ENCODE data around the gene NPFFR1.

The NPFFR1 gene

GRCh38 chr10:70283445-70284399 is at the start of gene NPFFR1:
Gene NPFFR1, minus strand, starts transcription at chr10:70284004. Its CDS starts 328 bp downstream, at chr10:70283676.
- no peak for DNase-seq (ENCODE audit: low read depth)

GRCh38 chr10:70333268-70333667 is 49.5 kb upstream of the NPFFR1 start:
- DNase-seq (ENCODE audit: low read depth): no peak

- DNase-seq (ENCODE audit: low read depth): peak; percentile 87
Observed at GRCh38 chr10:70331486-70332268, 47.9 kb upstream of the NPFFR1 start.

- no peak for DNase-seq (ENCODE audit: low read depth)
Observed at GRCh38 chr10:70331160-70331485, 47.3 kb upstream of the NPFFR1 start.

- no peak for DNase-seq (ENCODE audit: low read depth)
Observed at GRCh38 chr10:70330671-70331070, 46.9 kb upstream of the NPFFR1 start.

- DNase-seq (ENCODE audit: low read depth): no peak
Observed at GRCh38 chr10:70328967-70329366, 45.2 kb upstream of the NPFFR1 start.

GRCh38 chr10:70328018-70328417 is 44.2 kb upstream of the NPFFR1 start:
- DNase-seq (ENCODE audit: low read depth): no peak

- DNase-seq (ENCODE audit: low read depth): no peak
Observed at GRCh38 chr10:70324951-70325781, 41.4 kb upstream of the NPFFR1 start.

- no peak for DNase-seq (ENCODE audit: low read depth)
Observed at GRCh38 chr10:70324339-70324861, 40.6 kb upstream of the NPFFR1 start.

GRCh38 chr10:70323697-70324338 is 40.0 kb upstream of the NPFFR1 start:
- DNase-seq (ENCODE audit: low read depth): no peak

- no peak for DNase-seq (ENCODE audit: low read depth)
Observed at GRCh38 chr10:70323138-70323696, 39.4 kb upstream of the NPFFR1 start.

- no peak for DNase-seq (ENCODE audit: low read depth)
Observed at GRCh38 chr10:70321897-70322890, 38.4 kb upstream of the NPFFR1 start.

- no peak for DNase-seq (ENCODE audit: low read depth)
Observed at GRCh38 chr10:70321233-70321632, 37.4 kb upstream of the NPFFR1 start.

- DNase-seq (ENCODE audit: low read depth): no peak
Observed at GRCh38 chr10:70320751-70321150, 36.9 kb upstream of the NPFFR1 start.

GRCh38 chr10:70319824-70320223 is 36.0 kb upstream of the NPFFR1 start:
- no peak for DNase-seq (ENCODE audit: low read depth)

- DNase-seq (ENCODE audit: low read depth): no peak
Observed at GRCh38 chr10:70319183-70319582, 35.4 kb upstream of the NPFFR1 start.

- DNase-seq (ENCODE audit: low read depth): no peak
Observed at GRCh38 chr10:70317943-70318318, 34.1 kb upstream of the NPFFR1 start.

- no peak for DNase-seq (ENCODE audit: low read depth)
Observed at GRCh38 chr10:70317272-70317942, 33.6 kb upstream of the NPFFR1 start.

- no peak for DNase-seq (ENCODE audit: low read depth)
Observed at GRCh38 chr10:70315815-70316214, 32.0 kb upstream of the NPFFR1 start.
